Measurements from ENCODE around the gene ARHGAP22. TPM values are rescaled to one million over a fixed set of nuclear protein-coding genes. Genes with fewer than 3 reads are reported as not detected.

ARHGAP22 gene
- total RNA-seq, 4 donors from 2014 or later = 2.2 to 9.1 (median 4.8) TPM

DNA sequence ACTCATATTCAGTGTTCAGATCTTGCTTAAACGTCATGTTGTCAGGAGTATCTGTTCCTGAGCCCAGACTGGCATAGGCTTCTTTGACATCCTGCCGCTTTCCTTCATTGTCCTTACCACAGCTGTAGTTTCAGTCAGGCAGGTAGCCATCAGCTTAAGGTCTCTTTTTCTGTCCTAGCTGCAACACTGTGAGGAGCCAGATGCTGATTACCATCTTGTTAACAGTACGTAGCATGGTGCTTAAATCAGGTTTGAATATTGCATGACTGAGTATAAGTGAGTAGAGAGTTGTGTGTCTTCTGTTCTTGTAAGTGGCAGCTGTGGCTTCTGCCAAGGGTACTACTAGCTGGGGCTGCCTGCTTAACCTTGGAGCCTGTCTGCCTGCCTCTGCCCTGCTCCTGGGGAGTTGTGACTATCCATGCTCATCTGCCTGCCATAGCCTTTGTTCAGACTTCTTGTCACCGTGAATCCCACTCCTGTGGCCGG lies 205.8 kb downstream of the ARHGAP22 start:
- H3K27ac ChIP-seq (replicated peaks in 1 of 4) = no peak overlapping the region
- peaks cover 0 to 26% (median 22%) of the 10 kb centered on the region in 4 donors for H3K4me1 ChIP-seq
- H3K4me3 ChIP-seq = no peak overlapping the region
- no peak for DNase-seq (ENCODE audit: extremely low spot score)
- TF ChIP-seq EP300 (IDR thresholded peaks at IDR 0.05) (no peak), POLR2A (IDR thresholded peaks at IDR 0.05; ENCODE audit: low read depth) (no peak), POLR2AphosphoS5 (IDR thresholded peaks at IDR 0.05) (no peak)
- TF ChIP-seq, protein P1, sequence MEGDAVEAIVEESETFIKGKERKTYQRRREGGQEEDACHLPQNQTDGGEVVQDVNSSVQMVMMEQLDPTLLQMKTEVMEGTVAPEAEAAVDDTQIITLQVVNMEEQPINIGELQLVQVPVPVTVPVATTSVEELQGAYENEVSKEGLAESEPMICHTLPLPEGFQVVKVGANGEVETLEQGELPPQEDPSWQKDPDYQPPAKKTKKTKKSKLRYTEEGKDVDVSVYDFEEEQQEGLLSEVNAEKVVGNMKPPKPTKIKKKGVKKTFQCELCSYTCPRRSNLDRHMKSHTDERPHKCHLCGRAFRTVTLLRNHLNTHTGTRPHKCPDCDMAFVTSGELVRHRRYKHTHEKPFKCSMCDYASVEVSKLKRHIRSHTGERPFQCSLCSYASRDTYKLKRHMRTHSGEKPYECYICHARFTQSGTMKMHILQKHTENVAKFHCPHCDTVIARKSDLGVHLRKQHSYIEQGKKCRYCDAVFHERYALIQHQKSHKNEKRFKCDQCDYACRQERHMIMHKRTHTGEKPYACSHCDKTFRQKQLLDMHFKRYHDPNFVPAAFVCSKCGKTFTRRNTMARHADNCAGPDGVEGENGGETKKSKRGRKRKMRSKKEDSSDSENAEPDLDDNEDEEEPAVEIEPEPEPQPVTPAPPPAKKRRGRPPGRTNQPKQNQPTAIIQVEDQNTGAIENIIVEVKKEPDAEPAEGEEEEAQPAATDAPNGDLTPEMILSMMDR (IDR thresholded peaks at IDR 0.05) = no peak
- no peaks in the 10 kb centered on the region for H3K27me3 ChIP-seq
- 81% methylated on average over 5 of the region's 5 CpGs for WGBS
- no peaks in the 10 kb centered on the region for H3K9me3 ChIP-seq
- H3K36me3 ChIP-seq = no peaks in the 10 kb centered on the region
- intact Hi-C loops (cut with DNase I) = no loop called here

DNA sequence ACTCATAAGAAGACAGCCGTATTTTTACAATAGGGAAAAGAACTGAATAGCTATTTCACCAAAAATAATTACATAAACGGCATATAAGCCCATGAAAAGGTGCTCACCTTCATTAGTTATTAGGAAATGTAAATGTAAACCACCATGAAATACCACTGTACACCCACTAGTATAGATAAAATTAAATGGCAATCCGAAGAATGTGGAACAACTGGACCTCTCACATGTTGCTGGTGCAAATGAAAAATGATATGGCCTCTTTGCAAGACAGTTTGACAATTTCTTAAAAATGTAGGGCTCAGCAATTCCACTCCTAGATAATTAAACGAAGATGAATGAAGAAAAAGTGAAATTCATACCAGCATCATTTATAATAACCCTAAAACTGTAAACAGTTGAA lies 206.6 kb downstream of the ARHGAP22 start:
- Histone ChIP-seq H3K9me3 (no peaks in the 10 kb centered on the region), H3K27me3 (no peaks in the 10 kb centered on the region), H3K4me1 (peaks cover 0 to 26% (median 22%) of the 10 kb centered on the region in 4 donors), H3K4me3 (no peak overlapping the region), H3K27ac (replicated peaks in 1 of 4) (no peak overlapping the region), H3K36me3 (no peaks in the 10 kb centered on the region)
- 91% methylated on average over 4 of the region's 4 CpGs for WGBS
- intact Hi-C loops (cut with DNase I) = no loop called here
- no peak for TF ChIP-seq EP300 (IDR thresholded peaks at IDR 0.05)
- TF ChIP-seq POLR2A (IDR thresholded peaks at IDR 0.05; ENCODE audit: low read depth) = no peak
- TF ChIP-seq, protein P1 (IDR thresholded peaks at IDR 0.05) = no peak
- TF ChIP-seq POLR2AphosphoS5 (IDR thresholded peaks at IDR 0.05) = no peak
- DNase-seq (ENCODE audit: extremely low spot score) = no peak

Small RNAs within 50 kb of the gene (small RNA-seq; reads per million reads assigned to genes)
- gene AC016397.1 = 0 reads per million in 3 donors

Other genes starting within 250 kb of the ARHGAP22 start
- 1 to 10 TPM; 2.3 to 7.3 (median 5.2) TPM for gene WDFY4, start 79.8 kb upstream of the ARHGAP22 start, total RNA-seq